K562 treated with DMSO at 1 percent for 24 hours (cell line): ENCODE results near the gene SDK1. TPM values are rescaled to one million over a fixed set of nuclear protein-coding genes. Genes with fewer than 3 reads are reported as not detected.

Experiments
- total RNA-seq: library from RNA; unstranded; fragments of 300-600 nt; gene quantifications from 2 replicates; pipeline ENCODE4 v1.2.3, GENCODE V29; 2022; ENCODE audit warnings: low read depth; ENCODE audit not compliant: insufficient read depth

The SDK1 gene
- 0.07 TPM in 1 of 2 replicates, not detected in the other for total RNA-seq

GRCh38 chr7:3300651-3301448 is at the start of gene SDK1:
Gene SDK1, plus strand, starts transcription at chr7:3301252. Its CDS starts 335 bp downstream, at chr7:3301587.

